Effector memory CD8-positive, alpha-beta T cell (primary cell): ENCODE results near the gene PDE6B.
A peak's percentile ranks its signal among the peaks of the same experiment; 100 is the strongest.

Experiments used
- ATAC-seq: fragments of 150-1000 bp; cut with Tn5 transposase; replicated peaks from 2 replicates; pipeline ENCODE4 v1.10.0; 2021; ENCODE audit warnings: mild to moderate bottlenecking, moderate library complexity
- DNase-seq, 3 experiments: peaks; one replicate each; pipeline ENCODE4 v3.0.0; 2021
- H3K27ac Mint-ChIP-seq, 2 donors: one replicate each; pipeline ENCODE4 v1.8.0; 2022; ENCODE audit warnings: mild to moderate bottlenecking in 2 of 2, mixed read lengths in 2 of 2, moderate library complexity in 2 of 2
- H3K27me3 Mint-ChIP-seq, 2 donors: one replicate each; pipeline ENCODE4 v1.8.0; 2022; ENCODE audit warnings: mixed read lengths in 2 of 2
- H3K36me3 Mint-ChIP-seq: one replicate; pipeline ENCODE4 v1.8.0; 2022; ENCODE audit warnings: mild to moderate bottlenecking, moderate library complexity, mixed read lengths; ENCODE audit not compliant: insufficient read depth
- H3K4me1 Mint-ChIP-seq, 2 donors: one replicate each; pipeline ENCODE4 v1.8.0; 2022; ENCODE audit warnings: low read depth in 2 of 2, mixed read lengths in 2 of 2
- H3K4me3 Mint-ChIP-seq, 2 donors: one replicate each; pipeline ENCODE4 v1.8.0; 2022; ENCODE audit warnings: mild to moderate bottlenecking in 2 of 2, mixed read lengths in 2 of 2, moderate library complexity in 2 of 2
- H3K9me3 Mint-ChIP-seq, 2 donors: one replicate each; pipeline ENCODE4 v1.8.0; 2022; ENCODE audit warnings: mixed read lengths in 2 of 2

Gene PDE6B

GRCh38 chr4:674172-675035, 49.0 kb downstream of the PDE6B start, which contains the start of the genes ATP5ME and MYL5:
Gene ATP5ME (minus strand): TSS chr4:674276. CDS start chr4:674247, 29 bp downstream.
Gene MYL5 (plus strand): TSS chr4:674542. CDS start chr4:678027, 3,485 bp downstream.
- Mint-ChIP-seq H3K36me3 (peaks cover 53% of the 10 kb centered on the region), H3K27me3 (no peaks in the 10 kb centered on the region), H3K4me1 (peaks cover 10% of the 10 kb centered on the region in 2 donors), H3K4me3 (peak within 1 kb of the TSS; percentile 82 to 85), H3K27ac (peak within 1 kb of the TSS; percentile 91), H3K9me3 (no peaks in the 10 kb centered on the region)
- DNase-seq (peak; percentile 97 to 99 (median 98)), ATAC-seq (peak; percentile 94)

GRCh38 chr4:675036-675882, 49.9 kb downstream of the PDE6B start:
- peak overlapping the region; percentile 82 to 85 for H3K4me3 Mint-ChIP-seq
- peaks cover 12 to 13% of the 10 kb centered on the region in 2 donors for H3K4me1 Mint-ChIP-seq
- no peaks in the 10 kb centered on the region for H3K27me3 Mint-ChIP-seq
- peak overlapping the region; percentile 91 for H3K27ac Mint-ChIP-seq
- peaks cover 53% of the 10 kb centered on the region for H3K36me3 Mint-ChIP-seq
- ATAC-seq (no peak), DNase-seq (no peak)
- no peaks in the 10 kb centered on the region for H3K9me3 Mint-ChIP-seq

- H3K27me3 Mint-ChIP-seq: no peaks in the 10 kb centered on the region
- peaks cover 19% of the 10 kb centered on the region in 2 donors for H3K4me1 Mint-ChIP-seq
- peaks cover 51% of the 10 kb centered on the region for H3K36me3 Mint-ChIP-seq
- peak overlapping the region in 1 of 2 donors; percentile 91 for H3K27ac Mint-ChIP-seq
- peak overlapping the region in 1 of 2 donors; percentile 33 for H3K4me3 Mint-ChIP-seq
- no peaks in the 10 kb centered on the region for H3K9me3 Mint-ChIP-seq
- no peak for ATAC-seq
- no peak for DNase-seq
Observed at GRCh38 chr4:675980-676870, 50.9 kb downstream of the PDE6B start.

GRCh38 chr4:676871-677235, 51.5 kb downstream of the PDE6B start:
- no peak overlapping the region for H3K27ac Mint-ChIP-seq
- H3K9me3 Mint-ChIP-seq: no peaks in the 10 kb centered on the region
- peaks cover 45% of the 10 kb centered on the region for H3K36me3 Mint-ChIP-seq
- DNase-seq: no peak
- peaks cover 19% of the 10 kb centered on the region in 2 donors for H3K4me1 Mint-ChIP-seq
- ATAC-seq: no peak
- peak overlapping the region in 1 of 2 donors; percentile 33 for H3K4me3 Mint-ChIP-seq
- no peaks in the 10 kb centered on the region for H3K27me3 Mint-ChIP-seq

- H3K27me3 Mint-ChIP-seq: no peaks in the 10 kb centered on the region
- peaks cover 19 to 21% of the 10 kb centered on the region in 2 donors for H3K4me1 Mint-ChIP-seq
- H3K27ac Mint-ChIP-seq: no peak overlapping the region
- H3K4me3 Mint-ChIP-seq: peak overlapping the region in 1 of 2 donors; percentile 33
- no peak for ATAC-seq
- H3K9me3 Mint-ChIP-seq: no peaks in the 10 kb centered on the region
- no peak for DNase-seq
- peaks cover 37% of the 10 kb centered on the region for H3K36me3 Mint-ChIP-seq
Observed at GRCh38 chr4:677431-678293, 52.3 kb downstream of the PDE6B start.

- peaks cover 16 to 20% of the 10 kb centered on the region in 2 donors for H3K4me1 Mint-ChIP-seq
- no peak for ATAC-seq
- H3K27ac Mint-ChIP-seq: peak overlapping the region in 1 of 2 donors; percentile 29
- peak overlapping the region in 1 of 2 donors; percentile 43 for H3K4me3 Mint-ChIP-seq
- DNase-seq: no peak
- H3K27me3 Mint-ChIP-seq: no peaks in the 10 kb centered on the region
- H3K36me3 Mint-ChIP-seq: peaks cover 31% of the 10 kb centered on the region
- no peaks in the 10 kb centered on the region for H3K9me3 Mint-ChIP-seq
Observed at GRCh38 chr4:678331-679103, 53.1 kb downstream of the PDE6B start.

DNA sequence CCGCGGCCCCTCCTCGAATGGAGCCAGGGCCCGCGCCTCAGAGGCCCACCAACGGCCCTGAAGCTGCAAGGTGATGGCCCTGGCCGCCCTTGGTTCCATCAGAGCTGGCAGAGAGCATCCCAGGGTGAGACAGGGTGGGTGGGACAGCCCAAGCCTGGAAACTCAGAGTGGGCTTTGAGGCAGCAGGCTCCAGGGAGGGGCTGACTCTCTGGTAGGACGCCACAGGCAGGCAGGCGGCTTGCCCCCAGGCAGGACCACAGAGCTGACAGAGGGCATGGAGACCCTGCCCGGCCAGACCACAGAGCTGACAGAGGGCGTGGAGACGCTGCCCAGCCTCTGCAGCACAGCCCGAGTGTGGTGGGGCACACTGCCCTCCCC, 53.7 kb downstream of the PDE6B start:
- peak overlapping the region in 1 of 2 donors; percentile 43 for H3K4me3 Mint-ChIP-seq
- peaks cover 18 to 20% of the 10 kb centered on the region in 2 donors for H3K4me1 Mint-ChIP-seq
- peaks cover 26% of the 10 kb centered on the region for H3K36me3 Mint-ChIP-seq
- H3K27me3 Mint-ChIP-seq: no peaks in the 10 kb centered on the region
- no peaks in the 10 kb centered on the region for H3K9me3 Mint-ChIP-seq
- ATAC-seq (no peak), DNase-seq (no peak)
- H3K27ac Mint-ChIP-seq: peak overlapping the region in 1 of 2 donors; percentile 29

GRCh38 chr4:679629-680028, 54.3 kb downstream of the PDE6B start:
- no peak for ATAC-seq
- peaks cover 20% of the 10 kb centered on the region for H3K36me3 Mint-ChIP-seq
- no peaks in the 10 kb centered on the region for H3K27me3 Mint-ChIP-seq
- DNase-seq: no peak
- H3K27ac Mint-ChIP-seq: peak overlapping the region in 1 of 2 donors; percentile 84
- H3K4me1 Mint-ChIP-seq: peaks cover 18 to 20% of the 10 kb centered on the region in 2 donors
- H3K4me3 Mint-ChIP-seq: peak overlapping the region; percentile 72 to 78
- no peaks in the 10 kb centered on the region for H3K9me3 Mint-ChIP-seq

DNA sequence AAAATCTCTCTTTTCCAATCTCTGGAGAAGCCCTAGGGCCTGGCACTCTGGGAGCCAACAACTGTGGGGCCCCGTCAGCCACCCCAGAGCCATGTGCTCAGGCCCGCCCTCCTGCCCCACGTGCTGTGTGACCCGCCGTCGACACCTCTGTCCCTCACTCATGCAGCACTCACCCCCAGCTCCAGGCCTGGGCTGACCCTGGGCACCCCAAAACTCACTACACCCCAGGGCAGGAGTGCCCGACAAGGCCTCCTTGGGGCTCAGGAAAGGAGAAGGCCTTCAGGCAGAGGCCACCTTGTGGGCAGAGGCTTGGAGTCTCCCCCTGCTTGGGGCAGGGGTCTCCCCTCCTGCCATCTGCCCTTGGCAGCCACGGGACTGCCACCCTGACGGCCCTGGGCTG, 54.7 kb downstream of the PDE6B start:
- Mint-ChIP-seq H3K9me3 (no peaks in the 10 kb centered on the region), H3K4me1 (peaks cover 18 to 22% of the 10 kb centered on the region in 2 donors), H3K4me3 (peak overlapping the region; percentile 72 to 78), H3K36me3 (peaks cover 16% of the 10 kb centered on the region), H3K27ac (peak overlapping the region in 1 of 2 donors; percentile 84), H3K27me3 (peaks cover 0 to 4% of the 10 kb centered on the region in 2 donors)
- DNase-seq (no peak), ATAC-seq (no peak)

DNA sequence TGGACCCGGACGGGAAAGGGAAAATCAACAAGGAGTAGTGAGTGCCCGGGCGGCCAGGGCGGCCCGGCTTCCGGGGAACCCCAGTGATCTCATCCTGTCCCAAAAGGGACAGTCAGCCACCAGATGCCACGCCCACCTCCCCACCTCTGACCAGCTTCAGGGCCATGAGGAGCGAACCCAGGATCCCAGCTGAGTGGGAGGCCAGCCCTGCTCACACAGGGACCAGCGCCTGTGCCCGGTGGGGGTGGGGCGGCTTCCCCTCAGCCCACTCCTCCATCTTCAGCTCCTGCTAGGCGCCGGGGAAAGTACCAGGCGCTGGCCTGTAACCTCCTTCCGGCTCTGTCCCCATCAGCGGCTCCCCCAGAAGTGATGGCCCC, 55.2 kb downstream of the PDE6B start:
- peak; percentile 57 for ATAC-seq
- Mint-ChIP-seq H3K9me3 (no peaks in the 10 kb centered on the region), H3K4me1 (peaks cover 14 to 20% of the 10 kb centered on the region in 2 donors), H3K27me3 (peaks cover 0 to 9% of the 10 kb centered on the region in 2 donors), H3K27ac (peak overlapping the region in 1 of 2 donors; percentile 84), H3K36me3 (peaks cover 11% of the 10 kb centered on the region), H3K4me3 (peak overlapping the region; percentile 72 to 78)
- no peak for DNase-seq

DNA sequence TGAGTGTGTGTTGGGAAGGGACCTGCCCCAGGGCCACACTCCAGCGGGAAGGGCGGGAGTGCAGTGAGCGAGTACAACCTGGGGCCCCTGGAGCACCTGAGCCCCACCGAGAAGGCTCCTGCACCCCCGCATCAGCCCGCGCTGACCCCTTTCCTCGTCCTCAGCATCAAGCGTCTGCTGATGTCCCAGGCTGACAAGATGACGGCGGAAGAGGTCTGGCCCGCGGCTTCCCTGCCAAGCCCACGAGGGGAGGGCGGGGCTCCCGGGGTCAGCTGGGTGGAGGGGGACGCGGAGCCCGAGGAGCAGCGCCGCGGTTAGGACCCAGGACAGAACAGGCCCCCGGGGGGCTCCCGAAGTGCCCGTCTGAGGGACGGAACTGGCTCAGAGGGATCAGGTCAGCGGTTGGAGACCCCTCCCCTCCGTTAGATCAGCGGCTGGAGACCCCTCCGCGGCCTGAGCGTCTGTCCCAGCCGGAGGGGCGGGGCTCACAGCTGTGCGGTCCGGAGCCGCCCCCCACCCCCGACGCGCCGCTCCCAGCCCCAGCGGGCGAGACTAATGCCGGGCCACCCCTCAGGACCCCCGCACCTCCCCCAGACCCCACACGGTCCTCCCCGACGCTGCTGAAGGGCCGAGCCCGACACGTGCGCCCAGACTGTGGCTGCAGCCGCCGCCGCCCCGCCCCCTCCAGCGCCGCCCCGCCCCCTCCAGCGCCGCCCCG, 55.7 kb downstream of the PDE6B start:
- peak; percentile 77 for ATAC-seq
- Mint-ChIP-seq H3K9me3 (no peaks in the 10 kb centered on the region), H3K4me3 (peak overlapping the region; percentile 72 to 78), H3K27ac (peak overlapping the region in 1 of 2 donors; percentile 84), H3K27me3 (peaks cover 0 to 10% of the 10 kb centered on the region in 2 donors), H3K4me1 (peaks cover 14 to 20% of the 10 kb centered on the region in 2 donors), H3K36me3 (peaks cover 8% of the 10 kb centered on the region)
- peak; percentile 47 to 58 (median 56) for DNase-seq
